ENCODE data around the gene TMEM272. TPM values are rescaled to one million over a fixed set of nuclear protein-coding genes. Genes with fewer than 3 reads are reported as not detected.

The TMEM272 gene
- total and polyA plus RNA-seq, 2 of the 4 experiments (the other 2 are of a cell fraction) = not detected

DNA sequence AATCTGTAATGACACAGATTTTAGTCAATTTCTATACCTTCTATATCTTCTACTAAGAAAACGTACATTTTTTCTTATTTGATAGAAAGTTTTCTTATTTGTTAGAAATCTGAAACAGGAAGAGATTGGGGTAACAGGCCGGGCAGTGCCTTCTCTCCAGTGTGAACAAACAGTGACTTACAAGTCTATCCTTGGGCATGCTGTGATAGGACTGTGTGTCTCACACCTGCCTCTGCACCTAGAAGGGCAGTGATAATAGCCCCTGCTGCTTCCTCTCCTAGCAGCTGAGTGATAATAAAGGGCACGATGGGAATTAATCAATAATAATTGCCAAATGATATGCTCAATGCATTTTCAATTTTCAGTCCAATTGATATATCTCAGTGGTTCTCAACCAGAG is 1.4 kb downstream of the TMEM272 start:
- no peaks in the 10 kb centered on the region for H3K36me3 ChIP-seq (ENCODE audit: control insufficient read depth, insufficient read depth, low read length)
- DNase-seq (no peak), ATAC-seq (ENCODE audit: low read depth) (no peak)
- no peaks in the 10 kb centered on the region for H3K9me1 ChIP-seq (ENCODE audit: insufficient read depth, low read length)
- CTCF ChIA-PET = no interaction called here
- no peak overlapping the region for H3K27ac ChIP-seq (ENCODE audit: insufficient read depth, low read length)
- no peak overlapping the region for H3K4ac ChIP-seq (ENCODE audit: low read depth, low read length)
- no peak overlapping the region for H2AFZ ChIP-seq (replicated peaks; ENCODE audit: low read length, poor library complexity)
- no peak overlapping the region for H2BK120ac ChIP-seq (ENCODE audit: low read depth, low read length)
- POLR2A ChIA-PET (ENCODE audit: unreplicated experiment) = no interaction called here
- no peak overlapping the region for H4K91ac ChIP-seq (ENCODE audit: insufficient read depth, low read depth, low read length)
- H2BK20ac ChIP-seq (ENCODE audit: low read depth, low read length) = no peak overlapping the region
- no peak overlapping the region for H4K5ac ChIP-seq (ENCODE audit: low read depth, low read length)
- no peak overlapping the region for H2AK5ac ChIP-seq (ENCODE audit: low read depth, low read length)
- no peak overlapping the region for H2BK5ac ChIP-seq (ENCODE audit: low read depth, low read length, poor library complexity, severe bottlenecking)
- TF ChIP-seq RFX5 (IDR thresholded peaks at IDR 0.05; ENCODE audit: low read depth, low read length) (no peak), MAFK (IDR thresholded peaks at IDR 0.05; ENCODE audit: low read depth, low read length) (no peak)
- H3K79me1 ChIP-seq (ENCODE audit: low read depth in 1 of 2, low read length in 2 of 2) = no peaks in the 10 kb centered on the region
- no peak overlapping the region for H4K8ac ChIP-seq (ENCODE audit: low read depth in 2 of 2, low read length in 2 of 2)
- in situ Hi-C loops (cut with MboI; ENCODE audit: low sequenced_read_pairs) = no loop called here
- no peak overlapping the region for H2BK15ac ChIP-seq (ENCODE audit: low read depth, low read length)
- no peak overlapping the region for H3K56ac ChIP-seq (ENCODE audit: extremely low read depth, insufficient read depth, low read length)
- H3K4me1 ChIP-seq (ENCODE audit: control insufficient read depth, insufficient read depth, low read length) = no peaks in the 10 kb centered on the region
- no TSS peak for BruUV-seq (replicated peaks)
- H3K14ac ChIP-seq (replicated peaks; ENCODE audit: low read depth, low read length) = no peak overlapping the region
- no peak overlapping the region for H3K4me3 ChIP-seq (ENCODE audit: insufficient read depth, low read depth, low read length)
- no peak overlapping the region for H3K23ac ChIP-seq (ENCODE audit: low read depth, low read length)
- H4K20me1 ChIP-seq (ENCODE audit: insufficient read depth, low read length) = no peaks in the 10 kb centered on the region
- H3K9me3 ChIP-seq (ENCODE audit: control insufficient read depth, insufficient read depth, low read length) = no peaks in the 10 kb centered on the region
- no CpG with 5 or more reads among the region's 3 CpGs for WGBS, 2 experiments (ENCODE audit: extremely low coverage in 2 of 2, insufficient read length in 1 of 2)
- no peak overlapping the region for H3K18ac ChIP-seq (ENCODE audit: low read depth, low read length)
- dilution Hi-C loops (cut with HindIII; ENCODE audit: low sequenced_read_pairs, unreplicated experiment) = no loop called here
- no peak overlapping the region for H2AK9ac ChIP-seq (replicated peaks; ENCODE audit: low read depth, low read length, poor library complexity)
- H3K27me3 ChIP-seq (ENCODE audit: control insufficient read depth, insufficient read depth, low read length) = peaks cover 32% of the 10 kb centered on the region
- intact Hi-C loops (cut with micrococcal nuclease) = no loop called here
- H3K4me2 ChIP-seq (ENCODE audit: low read depth, low read length) = no peak overlapping the region
- H3K9ac ChIP-seq (ENCODE audit: low read depth, low read length) = no peak overlapping the region
